Measurements from ENCODE around the gene SDC4. TPM values are rescaled to one million over a fixed set of nuclear protein-coding genes. Genes with fewer than 3 reads are reported as not detected.

SDC4 gene
- total RNA-seq, 4 donors from 2014 or later: 50.4 to 168 (median 97.8) TPM

DNA sequence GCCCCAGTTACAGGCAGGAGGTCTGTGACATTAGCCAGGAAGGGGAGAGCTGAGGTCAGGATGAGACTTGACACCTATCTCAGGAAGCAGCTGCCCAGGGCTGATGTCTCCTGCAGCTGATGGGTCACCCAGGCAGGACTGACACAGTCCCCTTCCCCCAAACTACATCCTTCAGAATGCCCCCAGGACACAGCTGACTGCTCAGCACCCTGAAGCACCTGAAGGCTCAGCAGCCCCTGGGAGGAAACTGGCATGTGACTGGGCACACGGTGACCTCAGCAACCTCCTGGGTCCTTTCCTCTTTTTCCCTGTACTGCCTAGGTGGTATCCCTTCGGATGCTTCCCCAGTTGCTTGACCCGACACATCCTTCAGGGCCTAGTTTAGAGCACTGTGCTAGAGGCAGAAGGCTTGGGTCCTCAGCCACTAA lies 1.9 kb downstream of the SDC4 start:
- no peaks in the 10 kb centered on the region for H3K36me3 ChIP-seq
- TF ChIP-seq, protein P1, sequence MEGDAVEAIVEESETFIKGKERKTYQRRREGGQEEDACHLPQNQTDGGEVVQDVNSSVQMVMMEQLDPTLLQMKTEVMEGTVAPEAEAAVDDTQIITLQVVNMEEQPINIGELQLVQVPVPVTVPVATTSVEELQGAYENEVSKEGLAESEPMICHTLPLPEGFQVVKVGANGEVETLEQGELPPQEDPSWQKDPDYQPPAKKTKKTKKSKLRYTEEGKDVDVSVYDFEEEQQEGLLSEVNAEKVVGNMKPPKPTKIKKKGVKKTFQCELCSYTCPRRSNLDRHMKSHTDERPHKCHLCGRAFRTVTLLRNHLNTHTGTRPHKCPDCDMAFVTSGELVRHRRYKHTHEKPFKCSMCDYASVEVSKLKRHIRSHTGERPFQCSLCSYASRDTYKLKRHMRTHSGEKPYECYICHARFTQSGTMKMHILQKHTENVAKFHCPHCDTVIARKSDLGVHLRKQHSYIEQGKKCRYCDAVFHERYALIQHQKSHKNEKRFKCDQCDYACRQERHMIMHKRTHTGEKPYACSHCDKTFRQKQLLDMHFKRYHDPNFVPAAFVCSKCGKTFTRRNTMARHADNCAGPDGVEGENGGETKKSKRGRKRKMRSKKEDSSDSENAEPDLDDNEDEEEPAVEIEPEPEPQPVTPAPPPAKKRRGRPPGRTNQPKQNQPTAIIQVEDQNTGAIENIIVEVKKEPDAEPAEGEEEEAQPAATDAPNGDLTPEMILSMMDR (IDR thresholded peaks at IDR 0.05 in 4 of 5, conservative IDR thresholded peaks at IDR 0.05 in 1 of 5): no peak
- TF ChIP-seq POLR2A (IDR thresholded peaks at IDR 0.05): peak; percentile 64 to 78
- in situ Hi-C loops (cut with MboI; ENCODE audit: low sequenced_read_pairs in 4 of 4) (loop anchor here in 2 of 4 donors (25.0 kb wide), 2 partner anchors 1134 to 1159 kb away; partner anchors contain the start of genes JPH2 (in 1 of the 2) and OSER1 (in 1 of the 2)), intact Hi-C loops (cut with DNase I; ENCODE audit: low total_unique reads) (no loop called here)
- ATAC-seq: peak; percentile 35 to 43
- peak overlapping the region; percentile 90 to 100 (median 98) for H3K27ac ChIP-seq
- H3K4me3 ChIP-seq: peak overlapping the region; percentile 60 to 97 (median 91)
- peaks cover 37 to 61% of the 10 kb centered on the region in 2 donors for H3K4me1 ChIP-seq
- H3K9me3 ChIP-seq: no peaks in the 10 kb centered on the region
- DNase-seq: peak; percentile 76 to 89
- H3K27me3 ChIP-seq: no peaks in the 10 kb centered on the region

DNA sequence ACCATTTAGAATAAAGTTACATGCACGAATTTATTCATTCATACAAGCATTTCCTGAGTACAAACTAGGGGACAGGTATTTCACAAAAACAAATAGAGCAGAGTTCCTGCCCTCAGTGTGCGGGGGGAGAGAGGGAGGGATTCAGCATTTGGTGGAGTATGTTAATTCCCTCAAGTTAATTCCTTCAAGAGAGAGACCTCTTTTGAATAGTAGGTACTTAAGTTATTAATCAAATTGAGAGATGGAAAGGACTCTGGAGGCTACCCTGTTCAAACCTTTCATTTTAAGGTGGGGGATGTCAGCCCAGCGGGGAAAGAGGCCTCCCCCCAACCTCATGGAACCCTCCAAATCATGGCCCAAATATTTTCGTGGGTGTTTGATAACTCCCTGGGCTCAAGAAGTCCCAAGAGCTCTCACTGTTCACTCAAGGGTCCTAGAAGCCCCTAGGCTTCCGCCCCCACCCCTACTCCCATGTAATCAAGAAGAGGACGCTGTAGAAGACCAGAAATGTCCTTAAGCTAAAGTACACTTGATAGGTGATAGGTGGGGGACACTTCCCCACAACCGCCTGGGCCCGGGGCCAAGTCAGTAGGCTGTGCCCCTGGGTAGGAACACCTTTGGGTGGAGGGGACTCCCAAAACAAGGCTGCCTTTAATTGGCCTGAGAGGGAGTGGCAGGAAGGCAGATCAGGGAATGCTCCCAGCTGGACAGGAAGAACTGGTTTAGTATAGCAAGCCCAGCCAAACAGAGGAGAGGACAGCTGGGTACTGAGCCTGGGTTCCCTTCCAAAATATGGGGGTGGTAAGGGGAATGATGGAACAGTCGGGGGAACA lies 2.9 kb downstream of the SDC4 start:
- no peaks in the 10 kb centered on the region for H3K27me3 ChIP-seq
- no peaks in the 10 kb centered on the region for H3K36me3 ChIP-seq
- intact Hi-C loops (cut with DNase I; ENCODE audit: low total_unique reads) (no loop called here), in situ Hi-C loops (cut with MboI; ENCODE audit: low sequenced_read_pairs in 4 of 4) (loop anchor here in 2 of 4 donors (25.0 kb wide), 2 partner anchors 1133 to 1158 kb away; partner anchors contain the start of genes JPH2 (in 1 of the 2) and OSER1 (in 1 of the 2))
- TF ChIP-seq, protein P1 (IDR thresholded peaks at IDR 0.05 in 4 of 5, conservative IDR thresholded peaks at IDR 0.05 in 1 of 5): no peak
- TF ChIP-seq POLR2A (IDR thresholded peaks at IDR 0.05): no peak
- H3K27ac ChIP-seq: peak overlapping the region; percentile 90 to 100 (median 98)
- H3K4me1 ChIP-seq: peaks cover 47 to 70% of the 10 kb centered on the region in 2 donors
- H3K4me3 ChIP-seq: peak overlapping the region; percentile 53 to 97 (median 78)
- peak; percentile 51 to 79 for DNase-seq
- ATAC-seq: peak; percentile 15 to 21
- H3K9me3 ChIP-seq: no peaks in the 10 kb centered on the region

DNA sequence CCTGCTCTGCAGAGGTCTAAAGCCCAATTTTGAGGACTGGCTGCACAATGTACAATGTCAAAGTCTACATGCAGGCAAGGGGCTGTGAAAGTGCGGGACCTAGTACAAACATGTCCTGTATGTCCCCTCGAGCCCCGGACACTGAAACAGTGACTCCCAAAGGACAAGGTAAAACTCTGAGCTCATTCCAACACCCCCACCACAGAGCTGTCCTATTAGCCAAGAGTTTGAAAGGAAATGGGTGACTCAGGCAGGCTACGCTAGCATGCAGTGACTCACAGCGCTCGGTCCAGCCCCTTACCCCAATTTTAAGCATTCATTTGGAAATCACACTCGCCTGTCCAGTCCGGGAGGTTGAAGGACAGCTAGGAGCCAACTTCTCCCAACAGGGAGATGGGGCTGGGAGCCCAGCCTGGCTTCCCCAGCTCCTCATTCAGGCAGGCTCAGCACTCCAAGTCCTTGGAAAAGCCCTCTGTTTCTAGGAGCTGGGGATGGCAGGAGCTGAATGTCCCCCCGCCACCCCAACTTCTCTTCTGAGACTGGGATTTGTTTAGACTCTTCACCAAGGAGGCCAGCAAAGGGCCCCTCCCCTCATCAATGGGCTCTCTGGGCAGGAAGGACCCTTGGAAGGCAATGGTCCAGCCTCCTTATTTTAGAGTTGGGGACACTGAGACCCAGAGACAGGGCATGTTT lies 3.9 kb downstream of the SDC4 start:
- Histone ChIP-seq H3K27me3 (no peaks in the 10 kb centered on the region), H3K4me3 (peak overlapping the region; percentile 53 to 97 (median 78)), H3K9me3 (no peaks in the 10 kb centered on the region), H3K27ac (peak overlapping the region; percentile 90 to 100 (median 98)), H3K4me1 (peaks cover 57 to 81% of the 10 kb centered on the region in 2 donors), H3K36me3 (no peaks in the 10 kb centered on the region)
- ATAC-seq (peak; percentile 33 to 42), DNase-seq (peak; percentile 64 to 91)
- intact Hi-C loops (cut with DNase I; ENCODE audit: low total_unique reads) (no loop called here), in situ Hi-C loops (cut with MboI; ENCODE audit: low sequenced_read_pairs in 4 of 4) (loop anchor here in 2 of 4 donors (25.0 kb wide), 2 partner anchors 1132 to 1157 kb away; partner anchors contain the start of genes JPH2 (in 1 of the 2) and OSER1 (in 1 of the 2))
- TF ChIP-seq, protein P1 (IDR thresholded peaks at IDR 0.05 in 4 of 5, conservative IDR thresholded peaks at IDR 0.05 in 1 of 5): no peak
- TF ChIP-seq POLR2A (IDR thresholded peaks at IDR 0.05): peak; percentile 88 to 93

DNA sequence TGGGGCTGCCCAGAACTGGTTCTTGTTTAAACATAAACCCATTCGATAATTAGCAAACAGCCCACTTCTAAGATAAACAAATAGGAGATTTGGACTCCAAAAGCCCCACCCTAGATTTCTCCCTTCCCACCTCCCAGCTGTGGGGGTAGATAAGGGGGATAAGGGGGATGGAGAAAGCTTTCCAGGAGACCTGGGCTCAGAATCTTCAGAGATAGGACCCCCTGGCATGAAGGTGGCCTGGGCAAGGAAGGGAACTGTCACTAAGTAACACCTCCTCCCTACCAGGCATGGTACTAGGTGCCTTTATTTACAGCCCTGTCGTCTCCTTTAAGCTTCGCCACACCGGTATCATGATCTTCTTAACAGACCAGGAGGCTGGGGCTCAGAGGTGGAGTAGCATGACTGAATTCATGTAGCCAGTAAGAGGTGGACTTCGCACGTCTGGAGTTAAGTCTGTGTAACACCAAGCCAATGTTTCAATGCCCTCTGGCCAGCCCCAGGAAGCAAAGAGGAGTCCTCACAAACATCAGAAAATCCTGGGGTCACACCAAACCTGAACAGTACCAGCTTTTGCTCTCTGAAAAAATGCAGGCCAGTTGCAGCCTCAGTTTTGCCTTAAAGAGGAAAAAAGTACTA lies 4.6 kb downstream of the SDC4 start:
- Histone ChIP-seq H3K4me3 (peak overlapping the region; percentile 17 to 97 (median 74)), H3K36me3 (no peaks in the 10 kb centered on the region), H3K27ac (peak overlapping the region; percentile 90 to 100 (median 98)), H3K9me3 (no peaks in the 10 kb centered on the region), H3K27me3 (no peaks in the 10 kb centered on the region), H3K4me1 (peaks cover 64 to 83% of the 10 kb centered on the region in 2 donors)
- in situ Hi-C loops (cut with MboI; ENCODE audit: low sequenced_read_pairs in 4 of 4): loop anchor here in 2 of 4 donors (25.0 kb wide), 2 partner anchors 1131 to 1156 kb away; partner anchors contain the start of genes JPH2 (in 1 of the 2) and OSER1 (in 1 of the 2)
- DNase-seq (peak in 1 of 2 donors; percentile 65), ATAC-seq (no peak)
- no peak for TF ChIP-seq POLR2A (IDR thresholded peaks at IDR 0.05)
- TF ChIP-seq, protein P1 (IDR thresholded peaks at IDR 0.05 in 4 of 5, conservative IDR thresholded peaks at IDR 0.05 in 1 of 5): no peak
- intact Hi-C loops (cut with DNase I; ENCODE audit: low total_unique reads): loop anchor here (1.0 kb wide), 1 partner anchor 15 kb away; no protein-coding TSS in a partner anchor
